HEK293T (cell line): ENCODE results near the gene IL20RA.
A peak's percentile ranks its signal among the peaks of the same experiment; 100 is the strongest.
"Not testable (repeated sequence)": the region's sequence is repeated elsewhere in the genome, so short reads cannot be mapped to it uniquely, and the experiment has no call there.

Experiments
- CTCF ChIA-PET: fragments of 350-600 bp; formaldehyde crosslinking; extraction: SDS; loops from one replicate; lab custom pipeline; 2021; ENCODE audit warnings: antibody characterized with exemption, inconsistent platforms; lab: Yijun Ruan, JAX
- POLR2A ChIA-PET: fragments of 350-600 bp; formaldehyde crosslinking; extraction: SDS; loops from one replicate; lab custom pipeline; 2020; ENCODE audit warnings: antibody characterized with exemption, inconsistent platforms; lab: Yijun Ruan, JAX
- DNase-seq: peaks from one replicate; pipeline ENCODE4 v3.0.0; 2012; ENCODE audit warnings: mixed read lengths; ENCODE audit errors: extremely low spot score
- ARNT ChIP-seq: fragments of 450-650 bp; IDR thresholded peaks from 2 replicates; pipeline ENCODE4 v1.6.1; 2017; ENCODE audit warnings: mild to moderate bottlenecking
- BHLHE40 ChIP-seq: fragments of 450-650 bp; IDR thresholded peaks from 2 replicates; pipeline ENCODE4 v1.6.1; 2016; ENCODE audit warnings: mild to moderate bottlenecking, moderate library complexity, borderline replicate concordance
- CTBP1 ChIP-seq: fragments of 450-650 bp; IDR thresholded peaks from 2 replicates; pipeline ENCODE4 v1.6.1; 2016; ENCODE audit warnings: borderline replicate concordance
- ELF4 ChIP-seq: fragments of 450-650 bp; IDR thresholded peaks from 2 replicates; pipeline ENCODE4 v1.6.1; 2017; ENCODE audit warnings: antibody characterized with exemption
- FOXA1 ChIP-seq: fragments of 450-650 bp; IDR thresholded peaks from 2 replicates; pipeline ENCODE4 v1.6.1; 2016; ENCODE audit warnings: mild to moderate bottlenecking
- FOXK2 ChIP-seq: fragments of 450-650 bp; IDR thresholded peaks from 2 replicates; pipeline ENCODE4 v1.6.1; 2016; ENCODE audit warnings: mild to moderate bottlenecking
- FOXM1 ChIP-seq: fragments of 450-650 bp; IDR thresholded peaks from 2 replicates; pipeline ENCODE4 v1.6.1; 2017; ENCODE audit warnings: mild to moderate bottlenecking, borderline replicate concordance
- HDGF ChIP-seq: fragments of 450-650 bp; IDR thresholded peaks from 2 replicates; pipeline ENCODE4 v1.6.1; 2017; ENCODE audit warnings: antibody characterized with exemption, borderline replicate concordance
- L3MBTL2 ChIP-seq: fragments of 450-650 bp; conservative IDR thresholded peaks from 2 replicates; pipeline ENCODE4 v1.6.1; 2016; ENCODE audit warnings: mild to moderate bottlenecking
- LEF1 ChIP-seq: fragments of 450-650 bp; IDR thresholded peaks from 2 replicates; pipeline ENCODE4 v1.6.1; 2017; ENCODE audit warnings: mild to moderate bottlenecking, borderline replicate concordance
- NFRKB ChIP-seq: fragments of 450-650 bp; IDR thresholded peaks from 2 replicates; pipeline ENCODE4 v1.6.1; 2016; ENCODE audit warnings: mild to moderate bottlenecking, moderate library complexity
- PKNOX1 ChIP-seq: fragments of 450-650 bp; IDR thresholded peaks from 2 replicates; pipeline ENCODE4 v1.6.1; 2016
- SP1 ChIP-seq: fragments of 450-650 bp; IDR thresholded peaks from 2 replicates; pipeline ENCODE4 v1.6.1; 2017
- SUZ12 ChIP-seq: fragments of 450-650 bp; IDR thresholded peaks from 2 replicates; pipeline ENCODE4 v1.6.1; 2016; ENCODE audit warnings: mild to moderate bottlenecking
- TARDBP ChIP-seq: fragments of 450-650 bp; IDR thresholded peaks from 2 replicates; pipeline ENCODE4 v1.6.1; 2016
- ZNF384 ChIP-seq: fragments of 450-650 bp; IDR thresholded peaks from 2 replicates; pipeline ENCODE4 v1.6.1; 2016

The IL20RA gene

GRCh38 chr6:137086031-137086430 is 41.3 kb upstream of the IL20RA start:
- ChIA-PET CTCF (interaction anchor here (1.8 to 1.9 kb wide), 2 partner anchors 8 to 9 kb away, joined by 3 to 6 read pairs; no protein-coding TSS in a partner anchor), POLR2A (no interaction called here)
- TF ChIP-seq FOXK2 = no peak
- no peak for TF ChIP-seq ELF4
- TF ChIP-seq ZNF384 = no peak
- no peak for TF ChIP-seq BHLHE40
- no peak for TF ChIP-seq SUZ12
- no peak for TF ChIP-seq PKNOX1
- no peak for TF ChIP-seq HDGF
- TF ChIP-seq LEF1 = no peak
- TF ChIP-seq ARNT = no peak
- TF ChIP-seq FOXM1 = no peak
- no peak for TF ChIP-seq NFRKB
- TF ChIP-seq SP1 = no peak
- TF ChIP-seq TARDBP = no peak
- TF ChIP-seq L3MBTL2 = no peak
- DNase-seq = no peak

GRCh38 chr6:137084865-137085617 is 40.3 kb upstream of the IL20RA start:
- TF ChIP-seq CTBP1 = no peak
- TF ChIP-seq ZNF384 = no peak
- no peak for TF ChIP-seq SUZ12
- no peak for TF ChIP-seq FOXM1
- TF ChIP-seq L3MBTL2 = no peak
- no peak for TF ChIP-seq FOXK2
- no peak for TF ChIP-seq FOXA1
- TF ChIP-seq LEF1 = no peak
- no peak for TF ChIP-seq PKNOX1
- no peak for TF ChIP-seq ARNT
- TF ChIP-seq HDGF = no peak
- no peak for TF ChIP-seq NFRKB
- no peak for TF ChIP-seq ELF4
- TF ChIP-seq TARDBP = no peak
- no peak for TF ChIP-seq BHLHE40
- no peak for TF ChIP-seq SP1
- ChIA-PET POLR2A (no interaction called here), CTCF (interaction anchor here (1.8 to 1.9 kb wide), 2 partner anchors 8 to 9 kb away, joined by 3 to 6 read pairs; no protein-coding TSS in a partner anchor)
- DNase-seq = no peak

GRCh38 chr6:137084090-137084489 is 39.3 kb upstream of the IL20RA start:
- CTCF ChIA-PET = interaction anchor here (0.7 to 1.8 kb wide), 2 partner anchors 10 to 222 kb away, joined by 3 read pairs; no protein-coding TSS in a partner anchor
- no peak for DNase-seq
- no peak for TF ChIP-seq HDGF
- TF ChIP-seq CTBP1 = no peak
- no peak for TF ChIP-seq LEF1
- TF ChIP-seq ARNT = no peak
- no peak for TF ChIP-seq L3MBTL2
- TF ChIP-seq ELF4 = no peak
- POLR2A ChIA-PET = no interaction called here

- CTCF ChIA-PET = no interaction called here
- no peak for TF ChIP-seq SUZ12
- no peak for TF ChIP-seq CTBP1
- TF ChIP-seq ZNF384 = no peak
- no peak for TF ChIP-seq LEF1
- TF ChIP-seq FOXA1 = no peak
- no peak for DNase-seq
- POLR2A ChIA-PET = no interaction called here
Observed at GRCh38 chr6:137081997-137082396, 37.2 kb upstream of the IL20RA start.

- TF ChIP-seq ELF4 = no peak
- no peak for TF ChIP-seq BHLHE40
- ChIA-PET CTCF (no interaction called here), POLR2A (no interaction called here)
- no peak for DNase-seq
Observed at GRCh38 chr6:137080711-137081110, 35.9 kb upstream of the IL20RA start.

- ChIA-PET CTCF (interaction anchor here (0.6 to 1.8 kb wide), 4 partner anchors 9 to 562 kb away, joined by 3 to 6 read pairs (median 3); no protein-coding TSS in a partner anchor), POLR2A (no interaction called here)
- DNase-seq = peak; percentile 79
- TF ChIP-seq PKNOX1 = peak; percentile 66
- TF ChIP-seq ZNF384 = no peak
Observed at GRCh38 chr6:137076277-137077068, 31.7 kb upstream of the IL20RA start.

GRCh38 chr6:137075790-137076189 is 31.0 kb upstream of the IL20RA start:
- CTCF ChIA-PET, DNase-seq, POLR2A ChIA-PET: not testable (repeated sequence)
